HTERT RPE-1 (cell line): ENCODE results near the gene TMEM53.

Experiments used
- in situ Hi-C: fragments of 300-500 bp; cut with MboI; formaldehyde crosslinking; loops from 4 replicates; pipeline ENCODE4 v1.14.3; 2020; ENCODE audit warnings: low sequenced_read_pairs

TMEM53 gene

GRCh38 chr1:44631647-44632539 lies 42.4 kb downstream of the TMEM53 start:
- in situ Hi-C loops = no loop called here

DNA sequence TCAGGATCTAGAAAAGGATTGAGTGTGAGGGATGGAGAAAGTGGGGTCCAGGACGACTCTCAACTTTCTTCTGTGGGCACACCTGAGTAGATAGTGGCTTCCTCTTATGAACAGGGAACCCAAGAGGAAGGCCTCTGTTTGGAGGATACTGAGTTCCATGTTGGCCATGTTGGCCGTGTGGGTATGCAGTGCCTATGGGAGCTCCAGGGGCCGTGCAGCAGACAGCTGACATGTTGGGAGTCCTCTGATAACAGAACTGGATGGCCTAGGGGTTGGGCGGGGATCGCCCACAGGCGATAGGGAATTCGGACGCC lies 43.0 kb downstream of the TMEM53 start:
- in situ Hi-C loops = no loop called here

DNA sequence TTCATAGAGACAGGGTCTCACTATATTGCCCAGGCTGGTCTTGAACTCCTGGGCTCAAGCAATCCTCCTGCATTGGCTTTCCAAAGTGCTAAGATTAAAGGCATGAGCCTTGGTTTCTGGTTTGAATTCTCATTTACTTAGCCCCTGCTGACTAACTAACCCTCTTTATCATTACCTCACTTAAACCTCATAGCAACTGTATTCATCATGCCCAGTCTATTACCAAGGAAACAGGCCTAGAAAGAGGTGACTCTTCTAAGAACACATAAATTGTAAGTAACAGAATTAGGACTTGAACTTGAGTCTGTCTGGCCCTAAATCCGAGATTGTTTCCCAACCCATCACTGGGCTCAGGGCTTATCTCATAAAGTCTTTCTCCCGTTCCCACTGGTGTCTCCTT lies 44.2 kb downstream of the TMEM53 start:
- in situ Hi-C loops = no loop called here

- in situ Hi-C loops = no loop called here
Measured at GRCh38 chr1:44628962-44629756, 45.1 kb downstream of the TMEM53 start.

GRCh38 chr1:44625348-44625747 lies 48.9 kb downstream of the TMEM53 start:
- in situ Hi-C loops = no loop called here

- in situ Hi-C loops = no loop called here
Measured at GRCh38 chr1:44624268-44624901, 49.9 kb downstream of the TMEM53 start.

DNA sequence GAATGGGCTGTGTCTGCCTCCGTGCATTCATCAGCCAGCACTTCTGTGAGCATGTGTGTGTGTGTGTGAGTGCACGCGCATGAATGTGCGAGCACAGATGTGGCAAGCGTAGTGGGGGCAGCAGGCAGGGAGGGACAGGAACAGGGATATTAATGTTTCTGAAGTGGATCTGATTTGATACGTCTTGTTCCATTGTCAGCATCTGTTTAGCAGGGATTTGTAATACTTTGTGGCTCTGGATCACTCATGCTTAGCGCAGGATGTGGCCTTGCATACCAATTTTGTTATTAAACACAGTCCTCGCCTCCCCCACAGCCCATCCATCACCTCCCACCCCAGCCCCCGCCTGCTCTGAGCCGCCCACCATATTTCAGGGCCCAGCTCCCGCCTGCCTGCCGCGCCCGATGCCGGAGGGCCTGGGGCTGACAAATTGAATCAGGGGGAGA lies 52.4 kb downstream of the TMEM53 start:
- in situ Hi-C loops = no loop called here

GRCh38 chr1:44620072-44620471 lies 54.2 kb downstream of the TMEM53 start:
- in situ Hi-C loops = no loop called here

DNA sequence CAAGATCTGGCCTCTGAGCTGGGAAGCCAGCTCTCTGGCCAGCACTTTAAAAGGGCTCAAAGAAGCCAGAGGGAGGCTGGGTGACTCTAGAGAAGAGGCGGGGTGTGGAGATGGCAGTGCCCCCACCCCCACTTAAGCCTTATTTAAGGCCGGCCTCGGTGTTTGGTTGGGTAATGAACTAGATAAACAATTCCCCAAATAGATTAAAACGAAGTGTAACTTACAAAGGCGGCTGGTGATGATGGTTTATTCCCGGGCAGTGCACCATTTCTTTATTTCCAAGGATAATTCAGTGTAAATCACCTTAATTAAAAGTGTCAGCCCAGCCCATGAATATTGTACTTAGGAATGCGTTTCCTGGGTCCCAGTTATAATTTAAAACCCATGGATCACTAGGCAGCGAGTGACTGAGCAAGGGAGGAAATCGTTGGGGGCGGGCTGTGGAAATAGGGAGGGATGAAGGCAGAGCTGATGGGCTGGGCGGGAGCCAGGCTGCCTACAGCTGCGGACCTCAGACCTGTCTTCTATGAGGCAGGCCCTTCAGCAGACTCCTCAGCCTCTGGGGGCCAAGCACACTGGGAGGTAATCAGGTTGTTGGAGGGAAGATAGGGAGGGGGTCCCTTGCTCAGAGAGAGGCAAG lies 54.9 kb downstream of the TMEM53 start:
- in situ Hi-C loops = no loop called here

- in situ Hi-C loops = no loop called here
Measured at GRCh38 chr1:44617703-44618029, 56.6 kb downstream of the TMEM53 start.

DNA sequence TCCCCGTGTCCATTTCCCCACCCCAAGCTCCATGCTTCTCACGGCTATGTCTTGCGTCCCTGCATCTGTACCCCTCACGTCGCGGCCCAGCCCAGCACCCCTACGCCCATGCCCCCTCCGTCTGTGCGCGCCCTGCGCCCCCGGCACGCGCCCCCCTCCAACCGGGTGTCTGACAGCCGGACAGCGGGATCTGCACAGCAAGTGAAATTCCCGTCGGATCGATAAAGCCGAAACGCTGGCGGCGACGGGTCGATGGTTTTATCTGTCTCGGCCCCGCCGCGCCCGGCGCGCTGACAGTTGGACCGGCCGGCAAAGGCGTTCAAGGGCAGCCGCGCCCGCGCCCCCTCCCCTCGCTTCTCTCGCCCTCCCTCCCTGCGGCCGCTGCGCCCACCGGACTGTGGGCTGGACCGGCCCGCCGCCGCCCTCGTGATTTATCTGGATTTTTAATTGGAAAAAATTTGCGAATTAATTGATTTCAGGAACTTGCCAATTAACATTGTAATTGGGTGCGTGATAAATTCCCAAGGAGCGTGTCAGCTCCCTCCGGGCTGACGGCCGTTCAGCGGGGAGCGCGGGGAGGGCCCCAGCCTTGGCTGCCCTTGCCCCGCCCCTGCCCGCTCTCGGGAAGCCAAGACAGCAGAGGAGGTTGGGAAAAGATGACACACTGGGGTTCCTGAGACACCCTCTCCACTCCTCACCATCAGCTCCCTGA lies 57.1 kb downstream of the TMEM53 start:
- in situ Hi-C loops = no loop called here

GRCh38 chr1:44616284-44616990 lies 57.8 kb downstream of the TMEM53 start:
- in situ Hi-C loops = no loop called here

DNA sequence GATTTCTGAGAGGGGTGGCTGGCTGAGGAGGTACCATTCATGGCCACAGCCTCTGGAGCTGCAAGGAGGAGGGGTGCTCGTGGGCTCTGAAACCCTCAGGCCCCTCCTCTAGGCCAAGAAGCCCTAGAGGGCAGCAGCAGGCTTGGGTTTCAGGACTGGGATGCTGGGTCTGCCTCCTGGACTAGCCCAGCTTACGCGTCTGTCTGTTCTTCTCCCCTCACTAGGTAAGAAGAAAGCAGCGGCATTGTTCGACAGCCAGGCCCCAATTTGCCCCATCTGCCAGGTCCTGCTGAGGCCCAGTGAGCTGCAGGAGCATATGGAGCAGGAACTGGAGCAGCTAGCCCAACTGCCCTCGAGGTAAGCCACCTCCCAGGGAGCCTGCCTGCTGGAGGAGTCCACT lies 60.3 kb downstream of the TMEM53 start:
- in situ Hi-C loops = no loop called here

GRCh38 chr1:44611866-44612265 lies 62.4 kb downstream of the TMEM53 start:
- in situ Hi-C loops = no loop called here

- in situ Hi-C loops = no loop called here
Measured at GRCh38 chr1:44611419-44611818, 62.9 kb downstream of the TMEM53 start.

DNA sequence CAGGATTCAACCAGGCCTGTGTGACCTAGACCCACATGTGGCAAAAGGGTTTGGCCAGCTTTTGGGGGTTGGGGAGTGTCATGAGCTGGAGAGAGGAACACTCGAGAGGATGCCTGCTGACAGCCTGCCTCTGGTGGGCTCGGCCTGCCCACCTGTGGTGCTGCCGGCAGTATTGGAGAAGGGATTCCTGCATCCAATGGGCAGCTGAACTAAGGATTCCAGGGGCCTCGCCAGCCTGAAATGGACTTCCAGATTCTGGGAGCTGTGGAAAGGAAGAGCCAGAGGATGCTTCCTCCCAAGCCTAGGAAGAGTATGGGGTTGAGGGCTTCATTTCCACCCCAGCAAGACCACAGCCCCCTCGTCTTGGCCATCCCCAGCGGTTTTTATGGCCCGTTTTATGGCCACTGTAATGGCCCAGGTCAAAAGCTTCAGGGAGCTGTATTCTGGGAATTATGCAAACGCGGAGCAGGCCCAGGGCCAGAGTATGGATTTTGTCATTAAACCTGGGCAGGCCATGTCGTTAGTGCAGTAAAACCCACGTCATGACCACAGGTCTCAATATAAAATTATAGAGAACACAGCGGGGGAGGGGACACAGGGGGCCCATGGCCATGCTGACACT lies 63.6 kb downstream of the TMEM53 start:
- in situ Hi-C loops = no loop called here

- in situ Hi-C loops = no loop called here
Measured at GRCh38 chr1:44609768-44610526, 64.3 kb downstream of the TMEM53 start.

GRCh38 chr1:44609412-44609767 lies 64.9 kb downstream of the TMEM53 start:
- in situ Hi-C loops = no loop called here

DNA sequence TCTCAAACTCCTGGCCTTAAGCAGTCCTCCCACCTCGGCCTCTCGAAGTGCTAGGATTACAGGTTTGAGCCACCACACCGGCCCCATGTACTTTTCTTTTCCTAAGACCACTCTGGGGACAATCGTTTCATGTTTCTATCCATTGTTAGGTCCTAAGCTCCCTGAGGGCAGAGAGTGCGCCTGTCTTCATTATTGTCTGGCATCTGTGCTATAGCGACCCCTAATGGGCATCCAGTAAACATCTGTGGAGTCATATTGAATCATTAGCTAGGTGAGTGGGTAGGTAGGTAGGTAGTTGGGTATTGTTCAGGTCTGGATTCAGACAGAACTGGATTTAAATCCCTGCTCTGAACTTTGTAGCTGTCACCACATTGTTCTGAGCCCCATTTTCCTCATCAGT lies 66.1 kb downstream of the TMEM53 start:
- in situ Hi-C loops = no loop called here
